Neutrophil (primary cell): Measurements from ENCODE around the gene CERK.

Source experiments
- H3K27ac ChIP-seq: fragments of 200-600 bp; sonication (generic); 2 replicates; pipeline ENCODE4 v1.5.1; 2016; ENCODE audit warnings: mild to moderate bottlenecking, moderate library complexity
- H3K27me3 ChIP-seq: fragments of 200-600 bp; sonication (generic); 2 replicates; pipeline ENCODE4 v1.6.0; 2016; ENCODE audit warnings: mild to moderate bottlenecking
- H3K36me3 ChIP-seq: fragments of 200-600 bp; sonication (generic); 2 replicates; pipeline ENCODE4 v1.5.1; 2017
- H3K4me1 ChIP-seq, 2 experiments: fragments of 200-600 bp in 1 of 2; sonication (generic) in 1 of 2; 1 replicate in 1 of 2; 2 replicates in 1 of 2; pipeline versions ENCODE4 v1.5.1 to v1.6.1; 2013 to 2016; ENCODE audit warnings: low read depth in 1 of 2, low read length in 1 of 2, mild to moderate bottlenecking in 1 of 2, moderate library complexity in 1 of 2; ENCODE audit not compliant: control insufficient read depth in 1 of 2, insufficient read depth in 1 of 2
- H3K4me3 ChIP-seq, 2 experiments: fragments of 200-600 bp in 1 of 2; sonication (generic) in 1 of 2; 1 replicate in 1 of 2; 2 replicates in 1 of 2; pipeline ENCODE4 v1.5.1; 2013 to 2016; ENCODE audit warnings: low read depth in 1 of 2, low read length in 1 of 2, mild to moderate bottlenecking in 1 of 2, moderate library complexity in 1 of 2
- H3K9me3 ChIP-seq: fragments of 200-600 bp; sonication (generic); 2 replicates; pipeline ENCODE4 v1.5.1; 2016
- TF ChIP-seq, protein P1 (sequence below): fragments of 200-600 bp; sonication (generic); IDR thresholded peaks from 2 replicates; pipeline ENCODE4 v1.5.1; 2016; ENCODE audit warnings: antibody characterized with exemption

The CERK gene

DNA sequence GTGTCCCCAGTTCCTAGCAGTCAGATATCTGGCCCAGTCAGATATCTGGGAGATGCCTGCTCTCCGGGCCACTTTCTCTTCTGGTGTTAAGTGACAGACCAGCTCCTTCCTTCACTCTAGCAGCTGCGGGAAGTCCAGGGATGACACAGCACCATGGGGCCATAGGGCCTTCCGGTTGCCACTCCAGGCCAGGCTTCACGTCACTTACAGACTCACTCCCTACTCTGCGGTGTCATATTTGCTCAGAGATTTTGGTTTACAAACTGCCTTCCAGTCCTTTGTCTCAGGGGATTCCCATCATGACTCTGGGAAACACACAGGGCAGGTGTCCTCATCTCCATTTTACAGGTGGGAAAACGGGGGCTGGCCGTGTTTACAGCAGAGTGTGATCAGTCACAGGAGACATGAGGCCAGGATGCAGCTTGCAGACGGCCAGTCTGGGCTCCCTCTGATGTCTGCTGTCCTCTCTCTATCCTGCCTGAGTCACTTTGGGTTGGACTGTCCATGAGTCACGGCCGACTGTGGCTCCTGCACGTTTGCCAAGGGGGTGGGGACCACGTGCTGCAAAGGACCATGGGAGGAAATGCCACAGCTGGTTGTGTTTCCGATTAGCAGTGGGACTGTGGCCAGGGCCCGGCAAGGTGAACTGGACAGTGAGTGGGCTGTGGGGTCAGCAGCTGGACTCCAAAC, 16.2 kb upstream of the CERK start:
- peaks cover 82 to 87% of the 10 kb centered on the region in 2 experiments for H3K4me1 ChIP-seq
- H3K27ac ChIP-seq = peak overlapping the region; percentile 98
- TF ChIP-seq, protein P1, sequence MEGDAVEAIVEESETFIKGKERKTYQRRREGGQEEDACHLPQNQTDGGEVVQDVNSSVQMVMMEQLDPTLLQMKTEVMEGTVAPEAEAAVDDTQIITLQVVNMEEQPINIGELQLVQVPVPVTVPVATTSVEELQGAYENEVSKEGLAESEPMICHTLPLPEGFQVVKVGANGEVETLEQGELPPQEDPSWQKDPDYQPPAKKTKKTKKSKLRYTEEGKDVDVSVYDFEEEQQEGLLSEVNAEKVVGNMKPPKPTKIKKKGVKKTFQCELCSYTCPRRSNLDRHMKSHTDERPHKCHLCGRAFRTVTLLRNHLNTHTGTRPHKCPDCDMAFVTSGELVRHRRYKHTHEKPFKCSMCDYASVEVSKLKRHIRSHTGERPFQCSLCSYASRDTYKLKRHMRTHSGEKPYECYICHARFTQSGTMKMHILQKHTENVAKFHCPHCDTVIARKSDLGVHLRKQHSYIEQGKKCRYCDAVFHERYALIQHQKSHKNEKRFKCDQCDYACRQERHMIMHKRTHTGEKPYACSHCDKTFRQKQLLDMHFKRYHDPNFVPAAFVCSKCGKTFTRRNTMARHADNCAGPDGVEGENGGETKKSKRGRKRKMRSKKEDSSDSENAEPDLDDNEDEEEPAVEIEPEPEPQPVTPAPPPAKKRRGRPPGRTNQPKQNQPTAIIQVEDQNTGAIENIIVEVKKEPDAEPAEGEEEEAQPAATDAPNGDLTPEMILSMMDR = peak; percentile 7
- H3K4me3 ChIP-seq = peak overlapping the region; percentile 47 to 63
- H3K36me3 ChIP-seq = no peaks in the 10 kb centered on the region
- H3K27me3 ChIP-seq = no peaks in the 10 kb centered on the region
- H3K9me3 ChIP-seq = no peaks in the 10 kb centered on the region

DNA sequence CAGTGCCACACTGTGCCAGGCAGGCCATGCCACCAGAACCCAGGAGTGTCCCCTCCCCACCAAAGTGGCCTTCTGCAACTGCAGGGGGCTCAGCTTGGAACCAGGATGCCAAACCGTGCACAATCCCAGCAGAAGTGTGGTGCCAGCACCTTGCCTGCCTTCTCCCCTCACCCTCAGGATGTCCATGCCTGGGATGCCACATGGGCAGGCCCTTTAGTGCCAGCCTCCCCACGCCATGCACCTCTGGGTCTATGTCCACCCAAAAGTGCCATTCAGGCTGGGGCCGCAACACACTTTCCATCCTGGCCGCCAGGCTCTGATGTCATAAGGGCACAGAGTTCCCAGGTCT, 15.7 kb upstream of the CERK start:
- Histone ChIP-seq H3K27ac (peak overlapping the region; percentile 98), H3K9me3 (no peaks in the 10 kb centered on the region), H3K27me3 (no peaks in the 10 kb centered on the region), H3K4me1 (peaks cover 83 to 87% of the 10 kb centered on the region in 2 experiments), H3K4me3 (peak overlapping the region; percentile 47 to 63), H3K36me3 (no peaks in the 10 kb centered on the region)
- TF ChIP-seq, protein P1 = no peak

DNA sequence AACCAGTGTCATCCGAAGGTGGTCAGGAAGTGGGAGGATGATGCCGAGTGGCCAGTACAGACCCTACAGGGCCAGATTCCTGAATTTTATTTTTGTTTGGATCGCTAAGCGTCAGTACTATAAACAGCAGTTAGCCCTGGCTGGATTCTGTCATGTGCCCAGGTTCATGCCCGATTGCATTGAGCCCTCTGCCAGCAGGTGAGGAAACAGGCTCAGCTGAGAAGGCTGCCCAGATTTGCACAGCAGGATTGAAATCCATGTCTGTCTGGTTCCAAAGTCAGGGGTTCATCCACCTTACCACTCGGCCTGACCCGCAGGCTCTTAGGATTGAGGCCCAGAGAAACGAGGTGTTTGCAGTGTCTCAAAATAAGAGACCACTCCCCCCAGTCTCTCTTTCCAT, 15.3 kb upstream of the CERK start:
- H3K27me3 ChIP-seq = no peaks in the 10 kb centered on the region
- TF ChIP-seq, protein P1 = no peak
- H3K9me3 ChIP-seq = no peaks in the 10 kb centered on the region
- H3K4me3 ChIP-seq = peak overlapping the region; percentile 47 to 63
- H3K4me1 ChIP-seq = peaks cover 83 to 87% of the 10 kb centered on the region in 2 experiments
- H3K36me3 ChIP-seq = no peaks in the 10 kb centered on the region
- peak overlapping the region; percentile 98 for H3K27ac ChIP-seq

DNA sequence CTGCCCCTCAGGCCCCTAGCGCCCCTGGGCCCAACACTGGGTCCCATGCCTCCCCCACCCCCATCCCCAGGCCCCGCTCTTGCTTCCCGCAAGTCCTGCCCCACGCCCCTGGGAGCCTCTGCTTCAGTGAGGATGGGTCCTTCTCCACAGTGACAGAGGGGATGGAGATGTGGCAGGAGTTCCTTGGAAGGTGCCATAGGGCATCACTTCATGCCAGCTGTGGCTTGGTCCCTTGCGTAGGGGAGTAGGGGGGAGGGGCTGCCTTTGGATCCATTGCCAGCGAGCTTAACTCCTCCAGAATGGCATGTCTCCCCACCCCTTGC, 14.9 kb upstream of the CERK start:
- Histone ChIP-seq H3K4me1 (peaks cover 82 to 86% of the 10 kb centered on the region in 2 experiments), H3K36me3 (no peaks in the 10 kb centered on the region), H3K4me3 (no peak overlapping the region), H3K27ac (peak overlapping the region; percentile 98), H3K9me3 (no peaks in the 10 kb centered on the region), H3K27me3 (no peaks in the 10 kb centered on the region)
- TF ChIP-seq, protein P1 = no peak

DNA sequence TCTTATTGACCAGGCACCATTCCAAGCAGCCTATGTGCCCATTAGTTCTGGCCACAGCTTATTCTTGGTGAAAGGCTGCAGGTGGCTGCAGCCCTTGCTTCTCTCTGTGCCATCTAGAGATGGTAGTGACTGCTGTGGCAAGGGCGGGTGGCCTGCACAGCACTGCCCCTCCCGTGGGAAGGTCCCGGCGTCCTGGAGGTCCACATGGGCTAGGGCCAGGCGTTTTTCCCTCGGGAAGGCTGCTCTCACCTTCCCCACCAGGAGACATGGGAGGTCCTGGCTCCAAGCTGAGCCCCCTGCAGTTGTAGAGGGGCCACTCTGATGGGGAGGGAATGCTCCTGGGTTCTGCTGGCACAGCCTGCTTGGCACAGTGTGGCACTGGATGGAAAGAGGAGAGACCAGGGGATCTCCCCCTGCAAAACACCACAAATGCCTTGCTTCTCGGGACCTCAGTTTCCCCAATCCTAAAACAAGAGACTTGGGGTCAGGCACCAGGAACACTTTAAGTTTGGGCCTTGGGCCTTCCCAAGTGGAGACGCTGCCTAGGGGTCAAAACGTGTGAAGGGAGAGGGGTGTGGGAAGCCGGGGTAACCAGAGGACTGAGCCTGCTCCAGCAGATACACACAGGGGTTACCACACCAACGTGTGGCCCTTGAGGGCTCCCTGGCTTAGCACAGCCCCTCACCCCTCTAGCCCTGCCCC, 14.4 kb upstream of the CERK start:
- no peaks in the 10 kb centered on the region for H3K9me3 ChIP-seq
- no peak overlapping the region for H3K4me3 ChIP-seq
- peak overlapping the region; percentile 98 for H3K27ac ChIP-seq
- TF ChIP-seq, protein P1 = no peak
- no peaks in the 10 kb centered on the region for H3K27me3 ChIP-seq
- no peaks in the 10 kb centered on the region for H3K36me3 ChIP-seq
- H3K4me1 ChIP-seq = peaks cover 76 to 81% of the 10 kb centered on the region in 2 experiments
